ENCODE results near the gene KDM2A.

Gene KDM2A

GRCh38 chr11:67118801-67119584, at the start of gene KDM2A:
TSS of gene KDM2A (plus strand) at chr11:67119263. CDS start at chr11:67121317, 2,054 bp downstream.
- peak; percentile 99 for DNase-seq

- peak; percentile 71 for DNase-seq
These were observed 47.4 kb upstream of the KDM2A start for GRCh38 chr11:67071420-67072284.

- DNase-seq = no peak
These were observed 46.8 kb upstream of the KDM2A start for GRCh38 chr11:67072295-67072694.

GRCh38 chr11:67073908-67074307, 45.2 kb upstream of the KDM2A start:
- DNase-seq = no peak

GRCh38 chr11:67076202-67076601, 42.9 kb upstream of the KDM2A start:
- no peak for DNase-seq

- DNase-seq = no peak
These were observed 39.9 kb upstream of the KDM2A start for GRCh38 chr11:67079065-67079705.

- DNase-seq = peak; percentile 15
These were observed 36.8 kb upstream of the KDM2A start for GRCh38 chr11:67082071-67082791.

GRCh38 chr11:67083786-67084366, 35.2 kb upstream of the KDM2A start:
- DNase-seq = no peak

- no peak for DNase-seq
These were observed 33.4 kb upstream of the KDM2A start for GRCh38 chr11:67085617-67086016.

GRCh38 chr11:67090717-67091116, 28.3 kb upstream of the KDM2A start:
- DNase-seq = no peak

GRCh38 chr11:67095214-67095507, 23.9 kb upstream of the KDM2A start:
- no peak for DNase-seq

- no peak for DNase-seq
These were observed 20.1 kb upstream of the KDM2A start for GRCh38 chr11:67098799-67099429.

GRCh38 chr11:67099831-67100324, 19.2 kb upstream of the KDM2A start:
- no peak for DNase-seq

- DNase-seq = no peak
These were observed 16.4 kb upstream of the KDM2A start for GRCh38 chr11:67102664-67103063.

GRCh38 chr11:67105964-67106363, 13.1 kb upstream of the KDM2A start:
- no peak for DNase-seq

- no peak for DNase-seq
These were observed 7.8 kb upstream of the KDM2A start for GRCh38 chr11:67111261-67111660.

- peak; percentile 31 for DNase-seq
These were observed 5.8 kb upstream of the KDM2A start for GRCh38 chr11:67113231-67113721.

GRCh38 chr11:67114275-67114896, 4.7 kb upstream of the KDM2A start:
- no peak for DNase-seq

GRCh38 chr11:67116758-67117105, 2.3 kb upstream of the KDM2A start:
- DNase-seq = no peak

- no peak for DNase-seq
These were observed 1.9 kb upstream of the KDM2A start for GRCh38 chr11:67117176-67117575.

GRCh38 chr11:67117672-67118180, 1.3 kb upstream of the KDM2A start:
- peak; percentile 58 for DNase-seq

All from CD4-positive, alpha-beta T cell treated with Interleukin-21 for 1 hour (primary cell).